Natural killer cell (primary cell): ENCODE measurements around the gene VPS9D1. TPM values are rescaled to one million over a fixed set of nuclear protein-coding genes. Genes with fewer than 3 reads are reported as not detected.

Experiments used
- ATAC-seq, 3 donors: fragments of 150-1000 bp in 2 of 3; fragments of 200-7000 bp in 1 of 3; cut with Tn5 transposase; 1 replicate in 1 of 3; 2 replicates in 2 of 3; pipeline ENCODE4 v1.10.0; 2021; ENCODE audit warnings: mild to moderate bottlenecking in 2 of 3, moderate library complexity in 2 of 3
- DNase-seq, 2 donors: peaks; one replicate each; pipeline versions ENCODE4 v3.0.0 to v3.0.0-alpha.2; 2013 to 2021; ENCODE audit warnings: mixed read lengths in 1 of 2
- H3K27ac ChIP-seq: one replicate; pipeline ENCODE4 v1.5.1; 2013; ENCODE audit warnings: mild to moderate bottlenecking, low read length
- H3K27me3 ChIP-seq: one replicate; pipeline ENCODE4 v1.6.1; 2013; ENCODE audit warnings: low read length; ENCODE audit not compliant: control insufficient read depth, insufficient read depth
- H3K36me3 ChIP-seq: one replicate; pipeline ENCODE4 v1.6.1; 2013; ENCODE audit warnings: low read length; ENCODE audit not compliant: control insufficient read depth, insufficient read depth
- H3K4me1 ChIP-seq: one replicate; pipeline ENCODE4 v1.6.1; 2013; ENCODE audit warnings: low read length; ENCODE audit not compliant: control insufficient read depth, insufficient read depth
- H3K4me3 ChIP-seq: one replicate; pipeline ENCODE4 v1.5.1; 2013; ENCODE audit warnings: low read length
- H3K9me3 ChIP-seq: one replicate; pipeline ENCODE4 v1.6.1; 2013; ENCODE audit warnings: low read length; ENCODE audit not compliant: control insufficient read depth, insufficient read depth
- H3K27ac Mint-ChIP-seq, 2 donors: one replicate each; pipeline ENCODE4 v1.8.0; 2022; ENCODE audit warnings: mild to moderate bottlenecking in 2 of 2, mixed read lengths in 2 of 2, moderate library complexity in 1 of 2
- H3K27me3 Mint-ChIP-seq, 2 donors: one replicate each; pipeline ENCODE4 v1.8.0; 2022; ENCODE audit warnings: low read depth in 2 of 2, mixed read lengths in 2 of 2
- H3K36me3 Mint-ChIP-seq: one replicate; pipeline ENCODE4 v1.8.0; 2022; ENCODE audit warnings: mixed read lengths
- H3K4me1 Mint-ChIP-seq, 2 donors: one replicate each; pipeline ENCODE4 v1.8.0; 2022; ENCODE audit warnings: mixed read lengths in 2 of 2
- H3K4me3 Mint-ChIP-seq: one replicate; pipeline ENCODE4 v1.8.0; 2022; ENCODE audit warnings: mild to moderate bottlenecking, moderate library complexity, mixed read lengths
- H3K9me3 Mint-ChIP-seq, 2 donors: one replicate each; pipeline ENCODE4 v1.8.0; 2022; ENCODE audit warnings: mixed read lengths in 2 of 2
- WGBS: methylation state at CpG from one replicate; pipeline ENCODE4 v1.1.7; 2013; ENCODE audit warnings: missing lambda C conversion rate; ENCODE audit not compliant: insufficient coverage; 5-methylcytosine and 5-hydroxymethylcytosine counted together
- intact Hi-C: fragments of 100-400 bp; cut with micrococcal nuclease; formaldehyde crosslinking; loops from one replicate; pipeline ENCODE4 v1.14.2; 2022
- total RNA-seq, 4 donors: library from RNA; stranded (reverse); fragments of 120-200 nt in 1 of 4; gene quantifications; one replicate each; pipeline versions ENCODE4 v1.2.3 to v1.2.4, GENCODE V29; 2013 to 2022
- TF ChIP-seq, protein P1 (sequence below): fragments of 200-600 bp; IDR thresholded peaks from one replicate; pipeline ENCODE4 v1.8.0; 2022; ENCODE audit warnings: antibody characterized with exemption

VPS9D1 gene
- total RNA-seq, 3 donors from 2014 or later (not counting 1 experiment from before 2014, with no cell fraction given): 31.7 to 43.0 (median 35.4) TPM

DNA sequence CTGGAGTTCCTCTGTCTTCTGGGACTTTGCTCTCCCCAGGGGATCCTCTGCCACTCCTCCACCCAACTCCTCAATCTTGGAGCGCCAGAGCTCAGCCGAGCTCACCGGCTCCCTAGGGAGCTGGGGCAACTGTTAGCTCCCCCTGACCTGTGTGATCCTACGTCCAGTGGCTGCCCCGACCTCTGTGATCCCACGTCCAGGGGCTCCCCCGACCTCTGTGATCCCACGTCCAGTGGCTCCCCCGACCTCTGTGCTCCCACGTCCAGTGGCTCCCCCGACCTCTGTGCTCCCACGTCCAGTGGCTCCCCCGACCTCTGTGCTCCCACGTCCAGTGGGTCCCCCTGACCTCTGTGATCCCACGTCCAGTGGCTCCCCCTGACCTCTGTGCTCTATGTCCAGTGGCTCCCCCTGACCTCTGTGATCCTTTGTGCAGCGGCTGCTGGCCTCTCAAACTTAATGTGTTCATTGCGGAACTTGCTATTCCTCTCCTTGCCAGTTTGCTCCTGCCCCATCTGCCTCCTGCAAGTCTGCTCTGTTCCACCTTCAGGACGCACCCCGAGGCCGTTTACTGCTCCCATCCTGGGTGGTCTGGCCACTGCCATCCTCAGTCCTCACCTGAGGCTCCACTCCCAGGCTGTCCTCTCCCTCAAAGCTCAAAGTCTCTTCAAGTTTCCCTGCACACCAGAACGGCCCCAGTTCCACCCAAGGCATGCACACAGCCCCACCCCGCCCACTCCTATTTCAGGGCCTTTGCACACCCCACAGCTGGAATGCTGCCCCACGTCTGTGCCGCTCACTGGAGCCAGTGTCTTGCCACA lies 2.8 kb downstream of the VPS9D1 start:
- Histone ChIP-seq H3K9me3 (no peaks in the 10 kb centered on the region), H3K4me3 (no peak overlapping the region), H3K4me1 (peaks cover 23% of the 10 kb centered on the region), H3K27me3 (no peaks in the 10 kb centered on the region), H3K27ac (no peak overlapping the region), H3K36me3 (peaks cover 3% of the 10 kb centered on the region)
- DNase-seq: no peak
- H3K27me3 Mint-ChIP-seq: no peaks in the 10 kb centered on the region
- ATAC-seq: no peak
- TF ChIP-seq, protein P1, sequence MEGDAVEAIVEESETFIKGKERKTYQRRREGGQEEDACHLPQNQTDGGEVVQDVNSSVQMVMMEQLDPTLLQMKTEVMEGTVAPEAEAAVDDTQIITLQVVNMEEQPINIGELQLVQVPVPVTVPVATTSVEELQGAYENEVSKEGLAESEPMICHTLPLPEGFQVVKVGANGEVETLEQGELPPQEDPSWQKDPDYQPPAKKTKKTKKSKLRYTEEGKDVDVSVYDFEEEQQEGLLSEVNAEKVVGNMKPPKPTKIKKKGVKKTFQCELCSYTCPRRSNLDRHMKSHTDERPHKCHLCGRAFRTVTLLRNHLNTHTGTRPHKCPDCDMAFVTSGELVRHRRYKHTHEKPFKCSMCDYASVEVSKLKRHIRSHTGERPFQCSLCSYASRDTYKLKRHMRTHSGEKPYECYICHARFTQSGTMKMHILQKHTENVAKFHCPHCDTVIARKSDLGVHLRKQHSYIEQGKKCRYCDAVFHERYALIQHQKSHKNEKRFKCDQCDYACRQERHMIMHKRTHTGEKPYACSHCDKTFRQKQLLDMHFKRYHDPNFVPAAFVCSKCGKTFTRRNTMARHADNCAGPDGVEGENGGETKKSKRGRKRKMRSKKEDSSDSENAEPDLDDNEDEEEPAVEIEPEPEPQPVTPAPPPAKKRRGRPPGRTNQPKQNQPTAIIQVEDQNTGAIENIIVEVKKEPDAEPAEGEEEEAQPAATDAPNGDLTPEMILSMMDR: no peak
- WGBS: 95% methylated on average over 24 of the region's 24 CpGs
- H3K9me3 Mint-ChIP-seq: no peaks in the 10 kb centered on the region
- H3K27ac Mint-ChIP-seq: peak overlapping the region in 1 of 2 donors; percentile 29
- H3K36me3 Mint-ChIP-seq: no peaks in the 10 kb centered on the region
- H3K4me1 Mint-ChIP-seq: peaks cover 7 to 28% of the 10 kb centered on the region in 2 donors
- intact Hi-C loops: no loop called here
- H3K4me3 Mint-ChIP-seq: no peak overlapping the region

DNA sequence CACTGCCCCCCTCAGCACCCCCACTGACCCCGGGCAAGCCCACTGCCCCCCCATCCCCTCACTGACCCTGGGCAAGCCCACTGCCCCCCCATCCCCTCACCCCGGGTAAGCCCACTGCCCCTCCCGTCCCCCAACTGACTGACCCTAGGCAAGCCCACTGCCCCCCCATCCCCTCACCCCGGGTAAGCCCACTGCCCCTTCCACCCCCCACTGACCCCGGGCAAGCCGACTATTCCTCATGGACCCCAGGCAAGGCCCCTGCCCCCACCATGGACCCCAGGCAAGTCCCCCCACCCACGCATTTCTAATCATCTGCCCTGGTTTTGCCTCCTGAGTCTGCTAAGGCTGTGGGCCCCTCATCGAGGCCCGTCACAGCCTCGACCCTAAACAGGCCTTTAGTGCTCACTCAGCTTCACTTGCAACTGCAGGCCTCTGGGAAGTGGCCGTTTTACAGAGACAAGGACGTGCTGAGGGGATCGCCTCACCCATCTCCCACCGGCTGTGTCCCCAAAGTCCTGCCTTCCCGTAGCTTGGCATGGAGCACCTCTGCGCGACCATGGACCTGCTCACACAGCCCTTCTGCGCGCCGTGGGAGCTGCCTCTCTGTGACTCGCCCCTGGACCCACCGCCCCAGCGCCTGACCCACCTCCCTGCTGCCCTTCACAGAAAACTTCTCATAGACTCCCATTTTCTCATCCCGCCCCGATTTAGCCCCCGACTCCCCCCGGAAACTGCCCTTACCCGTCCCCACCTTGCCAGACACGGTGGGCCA lies 3.6 kb downstream of the VPS9D1 start:
- H3K36me3 Mint-ChIP-seq: no peaks in the 10 kb centered on the region
- no peaks in the 10 kb centered on the region for H3K9me3 Mint-ChIP-seq
- Histone ChIP-seq H3K36me3 (no peaks in the 10 kb centered on the region), H3K4me3 (no peak overlapping the region), H3K4me1 (peaks cover 23% of the 10 kb centered on the region), H3K27me3 (no peaks in the 10 kb centered on the region), H3K27ac (no peak overlapping the region), H3K9me3 (no peaks in the 10 kb centered on the region)
- H3K4me1 Mint-ChIP-seq: peaks cover 0 to 22% of the 10 kb centered on the region in 2 donors
- ATAC-seq: no peak
- H3K27ac Mint-ChIP-seq: no peak overlapping the region
- H3K27me3 Mint-ChIP-seq: no peaks in the 10 kb centered on the region
- TF ChIP-seq, protein P1: no peak
- WGBS: 97% methylated on average over 26 of the region's 29 CpGs
- intact Hi-C loops: no loop called here
- no peak overlapping the region for H3K4me3 Mint-ChIP-seq
- no peak for DNase-seq

DNA sequence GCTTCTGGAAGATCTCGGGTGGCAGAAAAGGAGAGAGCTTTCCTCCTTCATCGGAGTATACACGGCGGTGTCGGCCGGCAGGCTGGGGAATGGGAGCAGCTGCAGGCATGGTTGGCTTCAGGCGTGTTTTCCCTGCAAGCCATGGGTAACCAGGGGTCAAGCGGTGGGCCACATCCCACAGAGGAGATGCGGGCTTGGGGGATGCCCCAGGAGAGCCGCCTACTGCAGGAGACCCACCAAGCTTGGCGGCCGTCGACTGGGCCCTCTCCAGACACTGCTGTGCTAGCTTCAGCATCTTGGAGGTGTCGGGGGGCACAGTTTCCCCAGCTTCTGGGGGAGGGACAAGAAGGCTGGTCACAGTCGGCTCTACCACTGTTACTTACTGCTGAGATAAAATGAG lies 4.2 kb downstream of the VPS9D1 start:
- Mint-ChIP-seq H3K9me3 (no peaks in the 10 kb centered on the region), H3K27me3 (no peaks in the 10 kb centered on the region), H3K4me1 (peaks cover 0 to 22% of the 10 kb centered on the region in 2 donors), H3K4me3 (no peak overlapping the region), H3K27ac (no peak overlapping the region), H3K36me3 (no peaks in the 10 kb centered on the region)
- no peak for ATAC-seq
- intact Hi-C loops: no loop called here
- no peak for DNase-seq
- TF ChIP-seq, protein P1: no peak
- H3K27ac ChIP-seq: no peak overlapping the region
- no peak overlapping the region for H3K4me3 ChIP-seq
- H3K4me1 ChIP-seq: peaks cover 29% of the 10 kb centered on the region
- H3K9me3 ChIP-seq: no peaks in the 10 kb centered on the region
- WGBS: 95% methylated on average over 15 of the region's 15 CpGs
- no peaks in the 10 kb centered on the region for H3K36me3 ChIP-seq
- H3K27me3 ChIP-seq: no peaks in the 10 kb centered on the region
